Panc1 (cell line): Measurements from ENCODE around the gene CPZ.

ENCODE experiments used
- CTCF ChIP-seq: fragments of 450-650 bp; IDR thresholded peaks from 2 replicates; pipeline ENCODE4 v1.5.1; 2017; ENCODE audit warnings: mild to moderate bottlenecking
- POLR2AphosphoS5 ChIP-seq: IDR thresholded peaks from 2 replicates; pipeline ENCODE4 v1.6.1; 2012; ENCODE audit warnings: mild to moderate bottlenecking, low read depth, low read length, moderate library complexity
- REST ChIP-seq, 2 experiments: IDR thresholded peaks; 2 replicates each; pipeline ENCODE4 v1.6.1; 2011 to 2012; ENCODE audit warnings: low read depth in 2 of 2, control low read depth in 1 of 2, low read length in 1 of 2, mild to moderate bottlenecking in 1 of 2, moderate library complexity in 1 of 2; ENCODE audit not compliant: insufficient read depth in 1 of 2
- SIN3A ChIP-seq: IDR thresholded peaks from 2 replicates; pipeline ENCODE4 v1.6.1; 2012; ENCODE audit warnings: low read depth, mild to moderate bottlenecking, low read length, moderate library complexity, borderline replicate concordance; ENCODE audit not compliant: insufficient read depth
- TCF7L2 ChIP-seq: IDR thresholded peaks from 2 replicates; pipeline ENCODE4 v1.6.1; 2011; ENCODE audit warnings: mild to moderate bottlenecking, low read depth, low read length, inconsistent platforms

GRCh38 chr4:8643441-8643840, 50.9 kb downstream of the CPZ start:
- TF ChIP-seq CTCF, result no peak
- no peak for TF ChIP-seq REST (IDR thresholded peaks at IDR 0.05; ENCODE audit: insufficient read depth in 1 of 2, low read depth in 2 of 2, low read length in 1 of 2)
- TF ChIP-seq SIN3A, result no peak
- TF ChIP-seq POLR2AphosphoS5, result no peak
- no peak for TF ChIP-seq TCF7L2
